H54 (cell line): ENCODE data around the gene AP2M1.

Experiments
- DNase-seq: peaks from one replicate; pipeline ENCODE4 v3.0.0; 2011; ENCODE audit warnings: low spot score, mixed read lengths; ENCODE audit not compliant: insufficient read length
- FAIRE-seq: peaks from 3 replicates; lab custom pipeline; 2011; peaks lifted over from hg19 to GRCh38; lab: Jason Lieb, UNC
- POLR2A ChIP-seq: IDR thresholded peaks from 2 replicates; pipeline ENCODE4 v1.6.1; 2011; ENCODE audit warnings: low read depth, mild to moderate bottlenecking, low read length

AP2M1 gene

GRCh38 chr3:184230603-184231528 lies 56.2 kb downstream of the AP2M1 start:
- no peak for DNase-seq
- FAIRE-seq, result no peak
- no peak for TF ChIP-seq POLR2A

GRCh38 chr3:184231671-184232070 lies 57.0 kb downstream of the AP2M1 start:
- no peak for TF ChIP-seq POLR2A
- DNase-seq (no peak), FAIRE-seq (no peak)

GRCh38 chr3:184233127-184233843 lies 58.6 kb downstream of the AP2M1 start:
- TF ChIP-seq POLR2A, result no peak
- DNase-seq (no peak), FAIRE-seq (no peak)
